NCI-H146 treated with DMSO at 0.1 percent for 48 hours (cell line): Measurements from ENCODE around the gene NPY4R.
"Not testable (repeated sequence)": the region's sequence is repeated elsewhere in the genome, so short reads cannot be mapped to it uniquely, and the experiment has no call there.

Experiments used
- DNase-seq: peaks from one replicate; lab custom pipeline; 2025; ENCODE audit not compliant: unreplicated experiment; lab: John Stamatoyannopoulos, UW

Gene NPY4R

GRCh38 chr10:46457071-46457470 is 8.7 kb downstream of the NPY4R start:
- DNase-seq, result not testable (repeated sequence)

- DNase-seq, result not testable (repeated sequence)
These were observed 9.8 kb downstream of the NPY4R start for GRCh38 chr10:46455992-46456391.

GRCh38 chr10:46451365-46451764 is 14.4 kb downstream of the NPY4R start:
- not testable (repeated sequence) for DNase-seq

GRCh38 chr10:46450829-46451228 is 14.9 kb downstream of the NPY4R start:
- not testable (repeated sequence) for DNase-seq

- not testable (repeated sequence) for DNase-seq
These were observed 18.3 kb downstream of the NPY4R start for GRCh38 chr10:46447439-46447838.

GRCh38 chr10:46445389-46446122 is 20.2 kb downstream of the NPY4R start:
- not testable (repeated sequence) for DNase-seq

GRCh38 chr10:46443422-46443821 is 22.3 kb downstream of the NPY4R start:
- not testable (repeated sequence) for DNase-seq

GRCh38 chr10:46442706-46443275 is 23.0 kb downstream of the NPY4R start:
- DNase-seq, result not testable (repeated sequence)

- not testable (repeated sequence) for DNase-seq
These were observed 23.9 kb downstream of the NPY4R start for GRCh38 chr10:46441837-46442278.

GRCh38 chr10:46440942-46441341 is 24.8 kb downstream of the NPY4R start:
- not testable (repeated sequence) for DNase-seq

GRCh38 chr10:46423550-46423949 is 42.2 kb downstream of the NPY4R start:
- DNase-seq, result not testable (repeated sequence)

- DNase-seq, result not testable (repeated sequence)
These were observed 46.0 kb downstream of the NPY4R start for GRCh38 chr10:46419570-46420379.

- DNase-seq, result not testable (repeated sequence)
These were observed 47.5 kb downstream of the NPY4R start for GRCh38 chr10:46418283-46418682.

GRCh38 chr10:46415291-46415690 is 50.5 kb downstream of the NPY4R start:
- not testable (repeated sequence) for DNase-seq

GRCh38 chr10:46412665-46413064 is 53.1 kb downstream of the NPY4R start:
- DNase-seq, result not testable (repeated sequence)

GRCh38 chr10:46411123-46411522 is 54.6 kb downstream of the NPY4R start:
- DNase-seq, result not testable (repeated sequence)
